DMS53 (cell line): ENCODE data around the gene LYRM1.
"Not testable (repeated sequence)": the region's sequence is repeated elsewhere in the genome, so short reads cannot be mapped to it uniquely, and the experiment has no call there.

Experiments used
- DNase-seq: peaks from one replicate; lab custom pipeline; 2025; lab: John Stamatoyannopoulos, UW

The LYRM1 gene

GRCh38 chr16:20900299-20901067, at the start of gene LYRM1, which contains the start of gene DCUN1D3:
LYRM1 (plus strand) TSS chr16:20900771; CDS start chr16:20915556, 14,785 bp downstream.
DCUN1D3 (minus strand) TSS chr16:20900358; CDS start chr16:20862538, 37,820 bp downstream.
- DNase-seq = peak; percentile 98

- no peak for DNase-seq
Measured at GRCh38 chr16:20850981-20851380, 49.6 kb upstream of the LYRM1 start.

GRCh38 chr16:20851601-20852000, 49.0 kb upstream of the LYRM1 start:
- no peak for DNase-seq

GRCh38 chr16:20853143-20853542, 47.4 kb upstream of the LYRM1 start:
- no peak for DNase-seq

GRCh38 chr16:20853981-20854620, 46.5 kb upstream of the LYRM1 start:
- DNase-seq = no peak

GRCh38 chr16:20854963-20855362, 45.6 kb upstream of the LYRM1 start:
- DNase-seq = peak; percentile 62

GRCh38 chr16:20857281-20857680, 43.3 kb upstream of the LYRM1 start:
- DNase-seq = no peak

- no peak for DNase-seq
Measured at GRCh38 chr16:20859229-20859628, 41.3 kb upstream of the LYRM1 start.

GRCh38 chr16:20859699-20860098, 40.9 kb upstream of the LYRM1 start:
- no peak for DNase-seq

GRCh38 chr16:20860361-20860760, 40.2 kb upstream of the LYRM1 start:
- no peak for DNase-seq

GRCh38 chr16:20860995-20861394, 39.6 kb upstream of the LYRM1 start:
- not testable (repeated sequence) for DNase-seq

GRCh38 chr16:20862162-20862960, 38.2 kb upstream of the LYRM1 start:
- no peak for DNase-seq

- DNase-seq = not testable (repeated sequence)
Measured at GRCh38 chr16:20864376-20864775, 36.2 kb upstream of the LYRM1 start.

GRCh38 chr16:20865420-20866131, 35.0 kb upstream of the LYRM1 start:
- DNase-seq = no peak

- DNase-seq = peak; percentile 11
Measured at GRCh38 chr16:20866145-20866772, 34.3 kb upstream of the LYRM1 start.

GRCh38 chr16:20866801-20867200, 33.8 kb upstream of the LYRM1 start:
- no peak for DNase-seq

- DNase-seq = no peak
Measured at GRCh38 chr16:20867585-20867984, 33.0 kb upstream of the LYRM1 start.

GRCh38 chr16:20868890-20869289, 31.7 kb upstream of the LYRM1 start:
- no peak for DNase-seq

GRCh38 chr16:20870122-20870820, 30.3 kb upstream of the LYRM1 start:
- no peak for DNase-seq

GRCh38 chr16:20871258-20871657, 29.3 kb upstream of the LYRM1 start:
- no peak for DNase-seq
